Calu3 (cell line): Measurements from ENCODE around the gene MYEF2. TPM values are rescaled to one million over a fixed set of nuclear protein-coding genes. Genes with fewer than 3 reads are reported as not detected.

Experiments used
- BruUV-seq: library from RNA; stranded (reverse); fragments of 400-500 nt; replicated peaks from 2 replicates; lab custom pipeline; 2021; lab: Mats Ljungman, UMichigan
- CTCF ChIA-PET: fragments of 300-600 bp; sonication (Branson Sonifier 250); formaldehyde crosslinking; loops from one replicate; lab custom pipeline; 2022; ENCODE audit warnings: antibody characterized with exemption; lab: Charles Lee
- DNase-seq: peaks from one replicate; pipeline ENCODE4 v3.0.0; 2022
- H3K27ac Mint-ChIP-seq: one replicate; pipeline ENCODE4 v1.8.0; 2022; ENCODE audit warnings: mixed read lengths; ENCODE audit not compliant: unreplicated experiment
- H3K27me3 Mint-ChIP-seq: one replicate; pipeline ENCODE4 v1.8.0; 2022; ENCODE audit warnings: mixed read lengths; ENCODE audit not compliant: unreplicated experiment
- H3K36me3 Mint-ChIP-seq: one replicate; pipeline ENCODE4 v1.8.0; 2022; ENCODE audit warnings: mild to moderate bottlenecking, moderate library complexity, mixed read lengths; ENCODE audit not compliant: insufficient read depth, unreplicated experiment
- H3K4me1 Mint-ChIP-seq: one replicate; pipeline ENCODE4 v1.8.0; 2022; ENCODE audit warnings: mild to moderate bottlenecking, low read depth, mixed read lengths; ENCODE audit not compliant: unreplicated experiment
- H3K4me3 Mint-ChIP-seq: one replicate; pipeline ENCODE4 v1.8.0; 2022; ENCODE audit warnings: mild to moderate bottlenecking, low read depth, moderate library complexity, mixed read lengths; ENCODE audit not compliant: unreplicated experiment
- H3K9me3 Mint-ChIP-seq: one replicate; pipeline ENCODE4 v1.8.0; 2022; ENCODE audit warnings: low read depth, mixed read lengths; ENCODE audit not compliant: unreplicated experiment
- intact Hi-C: fragments of 100-400 bp; cut with micrococcal nuclease; formaldehyde crosslinking; loops from one replicate; pipeline ENCODE4 v1.10.0; 2022; ENCODE audit not compliant: unreplicated experiment
- total RNA-seq: library from RNA; stranded (reverse); gene quantifications from 2 replicates; pipeline ENCODE4 v1.2.3, GENCODE V29; 2022
- TF ChIP-seq, protein P1 (sequence below): fragments of 200-600 bp; IDR thresholded peaks from one replicate; pipeline ENCODE4 v1.8.0; 2022; ENCODE audit warnings: antibody characterized with exemption; ENCODE audit not compliant: unreplicated experiment

Gene MYEF2
- total RNA-seq, 1 experiment from 2014 or later = 31.1 TPM

DNA sequence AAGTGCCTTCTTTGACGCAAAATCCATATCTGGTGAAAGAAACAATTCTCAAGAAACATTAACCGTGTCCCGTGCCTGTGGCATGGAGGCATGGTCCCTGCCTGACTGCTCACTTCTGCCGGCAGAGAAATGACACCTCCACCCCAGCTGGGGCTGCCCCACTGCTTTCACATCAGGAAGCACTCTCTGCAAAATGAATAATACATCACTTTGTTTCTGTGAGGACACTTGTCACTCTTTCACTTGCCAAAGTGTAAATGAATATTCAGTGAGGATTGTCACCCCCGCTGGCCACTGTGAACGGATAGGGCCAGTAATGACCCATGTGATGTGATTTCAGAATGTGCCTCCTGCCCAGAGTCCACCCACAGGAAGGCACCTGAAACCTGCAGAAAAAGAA is 88.4 kb downstream of the MYEF2 start:
- no TSS peak for BruUV-seq
- intact Hi-C loops = loop anchor here (5.0 kb wide), 1 partner anchor 892 kb away; no protein-coding TSS in a partner anchor
- no peaks in the 10 kb centered on the region for H3K9me3 Mint-ChIP-seq
- no peaks in the 10 kb centered on the region for H3K36me3 Mint-ChIP-seq
- H3K4me1 Mint-ChIP-seq = no peaks in the 10 kb centered on the region
- no peak overlapping the region for H3K4me3 Mint-ChIP-seq
- H3K27ac Mint-ChIP-seq = no peak overlapping the region
- peaks cover 65% of the 10 kb centered on the region for H3K27me3 Mint-ChIP-seq
- TF ChIP-seq, protein P1, sequence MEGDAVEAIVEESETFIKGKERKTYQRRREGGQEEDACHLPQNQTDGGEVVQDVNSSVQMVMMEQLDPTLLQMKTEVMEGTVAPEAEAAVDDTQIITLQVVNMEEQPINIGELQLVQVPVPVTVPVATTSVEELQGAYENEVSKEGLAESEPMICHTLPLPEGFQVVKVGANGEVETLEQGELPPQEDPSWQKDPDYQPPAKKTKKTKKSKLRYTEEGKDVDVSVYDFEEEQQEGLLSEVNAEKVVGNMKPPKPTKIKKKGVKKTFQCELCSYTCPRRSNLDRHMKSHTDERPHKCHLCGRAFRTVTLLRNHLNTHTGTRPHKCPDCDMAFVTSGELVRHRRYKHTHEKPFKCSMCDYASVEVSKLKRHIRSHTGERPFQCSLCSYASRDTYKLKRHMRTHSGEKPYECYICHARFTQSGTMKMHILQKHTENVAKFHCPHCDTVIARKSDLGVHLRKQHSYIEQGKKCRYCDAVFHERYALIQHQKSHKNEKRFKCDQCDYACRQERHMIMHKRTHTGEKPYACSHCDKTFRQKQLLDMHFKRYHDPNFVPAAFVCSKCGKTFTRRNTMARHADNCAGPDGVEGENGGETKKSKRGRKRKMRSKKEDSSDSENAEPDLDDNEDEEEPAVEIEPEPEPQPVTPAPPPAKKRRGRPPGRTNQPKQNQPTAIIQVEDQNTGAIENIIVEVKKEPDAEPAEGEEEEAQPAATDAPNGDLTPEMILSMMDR = no peak
- CTCF ChIA-PET = no interaction called here
- peak; percentile 9 for DNase-seq

DNA sequence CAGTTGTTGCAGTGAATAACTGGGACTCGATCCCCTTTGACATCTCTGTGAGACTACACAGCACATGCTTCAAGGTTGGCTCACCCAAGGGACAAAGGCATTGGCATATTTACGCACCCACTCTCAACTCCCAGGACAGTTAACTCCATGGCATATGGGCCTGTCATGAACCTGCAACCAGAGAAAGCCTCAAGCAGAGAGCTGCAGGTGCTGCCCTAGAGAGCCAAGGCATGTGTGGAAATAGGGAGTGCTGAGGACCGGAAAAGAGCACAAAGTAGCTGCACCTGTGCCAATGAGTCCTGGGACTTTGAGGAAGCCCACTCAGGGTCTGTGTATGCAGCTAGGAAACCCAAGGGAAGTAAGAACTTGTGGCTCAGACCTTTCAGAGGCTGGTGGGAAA is 90.3 kb downstream of the MYEF2 start:
- no TSS peak for BruUV-seq
- intact Hi-C loops = loop anchor here (5.0 kb wide), 1 partner anchor 891 kb away; no protein-coding TSS in a partner anchor
- no peak for DNase-seq

DNA sequence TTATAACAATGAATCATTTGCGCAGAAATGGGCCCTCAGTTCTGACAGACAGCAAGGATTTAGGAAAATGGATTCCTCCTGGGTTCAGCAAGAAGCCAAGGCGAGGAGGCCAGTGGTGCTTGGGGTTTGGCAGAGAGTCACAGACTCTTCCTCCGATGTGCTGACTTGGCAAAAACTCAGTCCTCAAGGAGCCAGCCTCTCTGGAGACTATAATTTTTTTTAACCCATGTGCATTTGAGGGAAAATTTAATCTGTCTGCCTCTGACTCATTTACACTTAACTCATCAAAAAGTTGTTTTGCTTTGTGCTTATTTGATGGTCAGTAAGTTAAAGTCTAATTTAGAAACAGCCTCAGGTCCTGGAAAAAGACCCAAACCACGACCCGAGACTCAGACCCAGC is 91.5 kb downstream of the MYEF2 start:
- Mint-ChIP-seq H3K9me3 (no peaks in the 10 kb centered on the region), H3K27me3 (peaks cover 62% of the 10 kb centered on the region), H3K36me3 (no peaks in the 10 kb centered on the region), H3K27ac (no peak overlapping the region), H3K4me1 (no peaks in the 10 kb centered on the region), H3K4me3 (no peak overlapping the region)
- no TSS peak for BruUV-seq
- intact Hi-C loops = loop anchor here (5.0 kb wide), 1 partner anchor 889 kb away; no protein-coding TSS in a partner anchor
- TF ChIP-seq, protein P1 = no peak
- DNase-seq = no peak
- CTCF ChIA-PET = no interaction called here

More for the DNA sequence above, 90.3 kb downstream of the MYEF2 start:
- no peak overlapping the region for H3K27ac Mint-ChIP-seq
- no peaks in the 10 kb centered on the region for H3K4me1 Mint-ChIP-seq
- CTCF ChIA-PET = no interaction called here
- no peak overlapping the region for H3K4me3 Mint-ChIP-seq
- no peaks in the 10 kb centered on the region for H3K36me3 Mint-ChIP-seq
- TF ChIP-seq, protein P1 = no peak
- peaks cover 53% of the 10 kb centered on the region for H3K27me3 Mint-ChIP-seq
- no peaks in the 10 kb centered on the region for H3K9me3 Mint-ChIP-seq

DNA sequence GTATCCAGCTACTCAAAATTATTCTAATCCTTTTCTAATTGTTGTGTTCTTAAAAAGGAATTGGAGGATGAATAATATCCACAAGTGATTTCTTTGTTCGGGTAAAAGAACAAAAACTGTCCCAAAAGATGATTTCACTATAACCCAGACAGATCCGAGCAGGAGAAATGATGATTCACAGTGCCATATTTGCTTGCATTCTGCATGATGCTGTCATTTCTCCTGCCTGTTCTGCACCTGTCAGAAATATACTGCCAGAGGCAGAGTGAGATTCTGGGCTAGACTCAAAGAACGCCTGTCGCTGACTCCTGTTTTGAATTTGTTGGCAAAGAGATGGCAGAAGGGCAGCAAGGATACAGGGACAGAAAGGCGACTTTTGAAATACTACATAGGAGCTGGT is 92.0 kb downstream of the MYEF2 start:
- Mint-ChIP-seq H3K36me3 (no peaks in the 10 kb centered on the region), H3K4me1 (no peaks in the 10 kb centered on the region), H3K9me3 (no peaks in the 10 kb centered on the region), H3K27me3 (peaks cover 57% of the 10 kb centered on the region), H3K27ac (no peak overlapping the region), H3K4me3 (no peak overlapping the region)
- TF ChIP-seq, protein P1 = no peak
- DNase-seq = no peak
- BruUV-seq = no TSS peak
- CTCF ChIA-PET = no interaction called here
- intact Hi-C loops = loop anchor here (5.0 kb wide), 1 partner anchor 889 kb away; no protein-coding TSS in a partner anchor
